GM23338 (cell line): ENCODE results near the gene OPTN. TPM values are rescaled to one million over a fixed set of nuclear protein-coding genes. Genes with fewer than 3 reads are reported as not detected.
A peak's percentile ranks its signal among the peaks of the same experiment; 100 is the strongest.

Source experiments
- ATAC-seq: fragments of 200-7000 bp; cut with Tn5 transposase; 3 replicates; pipeline ENCODE4 v1.9.1; 2020
- DNase-seq: peaks from one replicate; pipeline ENCODE4 v3.0.0-alpha.2; 2015; ENCODE audit warnings: low spot score
- H2AFZ ChIP-seq: fragments of 200-600 bp; sonication (generic); 2 replicates; pipeline ENCODE4 v1.8.0; 2016; ENCODE audit warnings: antibody characterized with exemption, mild to moderate bottlenecking, moderate library complexity
- H3F3A ChIP-seq: fragments of 200-600 bp; sonication (generic); replicated peaks from 2 replicates; pipeline ENCODE4 v1.8.0; 2017; ENCODE audit warnings: antibody characterized with exemption, mixed run types, low read depth
- H3K27ac ChIP-seq: fragments of 200-600 bp; sonication (generic); 2 replicates; pipeline ENCODE4 v1.6.1; 2016; ENCODE audit warnings: low read depth
- H3K27me3 ChIP-seq: fragments of 200-600 bp; sonication (generic); 2 replicates; pipeline ENCODE4 v1.8.0; 2016; ENCODE audit warnings: mild to moderate bottlenecking, mixed run types, moderate library complexity; ENCODE audit not compliant: insufficient read depth
- H3K36me3 ChIP-seq: fragments of 200-600 bp; sonication (generic); 2 replicates; pipeline ENCODE4 v1.8.0; 2016; ENCODE audit warnings: mild to moderate bottlenecking; ENCODE audit not compliant: insufficient read depth
- H3K4me1 ChIP-seq: fragments of 200-600 bp; sonication (generic); 2 replicates; pipeline ENCODE4 v1.8.0; 2016; ENCODE audit warnings: mild to moderate bottlenecking, moderate library complexity; ENCODE audit not compliant: insufficient read depth
- H3K4me2 ChIP-seq: fragments of 200-600 bp; sonication (generic); 2 replicates; pipeline ENCODE4 v1.7.1; 2017; ENCODE audit warnings: mixed run types
- H3K4me3 ChIP-seq: fragments of 200-600 bp; sonication (generic); 2 replicates; pipeline ENCODE4 v1.6.1; 2016; ENCODE audit warnings: mixed run types
- H3K79me2 ChIP-seq: fragments of 200-600 bp; sonication (generic); replicated peaks from 2 replicates; pipeline ENCODE4 v1.8.0; 2017; ENCODE audit warnings: mild to moderate bottlenecking; ENCODE audit not compliant: insufficient read depth
- H3K9me2 ChIP-seq: fragments of 200-600 bp; sonication (generic); 2 replicates; pipeline ENCODE4 v1.8.0; 2017; ENCODE audit not compliant: insufficient read depth
- H4K20me1 ChIP-seq: fragments of 200-600 bp; sonication (generic); replicated peaks from 2 replicates; pipeline ENCODE4 v1.8.0; 2017; ENCODE audit warnings: mild to moderate bottlenecking; ENCODE audit not compliant: insufficient read depth
- H3K27ac Mint-ChIP-seq: 2 replicates; pipeline ENCODE4 v1.8.0; 2020; ENCODE audit warnings: inconsistent platforms, mild to moderate bottlenecking, moderate library complexity, mixed read lengths
- H3K27me3 Mint-ChIP-seq: 3 replicates; pipeline ENCODE4 v1.8.0; 2022; ENCODE audit warnings: low read depth, mild to moderate bottlenecking, moderate library complexity, mixed read lengths, inconsistent platforms; ENCODE audit not compliant: insufficient read depth, poor library complexity
- H3K36me3 Mint-ChIP-seq: 3 replicates; pipeline ENCODE4 v1.8.0; 2021; ENCODE audit warnings: low read depth, mild to moderate bottlenecking, inconsistent platforms, moderate library complexity, mixed read lengths
- H3K4me1 Mint-ChIP-seq: 3 replicates; pipeline ENCODE4 v1.8.0; 2020; ENCODE audit warnings: mild to moderate bottlenecking, inconsistent platforms, mixed read lengths
- H3K4me3 Mint-ChIP-seq: 3 replicates; pipeline ENCODE4 v1.8.0; 2021; ENCODE audit warnings: moderate library complexity, mild to moderate bottlenecking, inconsistent platforms, mixed read lengths
- H3K9me3 Mint-ChIP-seq: 3 replicates; pipeline ENCODE4 v1.8.0; 2020; ENCODE audit warnings: moderate library complexity, mild to moderate bottlenecking, inconsistent platforms, mixed read lengths
- POLR2AphosphoS5 ChIP-seq: IDR thresholded peaks from 2 replicates; pipeline ENCODE4 v1.6.1; 2016; ENCODE audit warnings: antibody characterized with exemption, low read depth
- ZNF114 ChIP-seq: fragments of 250-450 bp; sonication (Bioruptor Pico); IDR thresholded peaks from 2 replicates; pipeline ENCODE4 v1.5.0; 2020; ENCODE audit warnings: mild to moderate bottlenecking, moderate library complexity
- ZNF331 ChIP-seq: fragments of 250-450 bp; sonication (Bioruptor Pico); IDR thresholded peaks from 2 replicates; pipeline ENCODE4 v1.5.0; 2020; ENCODE audit warnings: low read depth, mild to moderate bottlenecking, moderate library complexity
- ZNF462 ChIP-seq: fragments of 250-450 bp; sonication (Bioruptor Pico); IDR thresholded peaks from 2 replicates; pipeline ENCODE4 v1.5.0; 2020; ENCODE audit warnings: mild to moderate bottlenecking, moderate library complexity
- polyA plus RNA-seq: library from polyadenylated mRNA; unstranded; fragments of >200 nt; fragmentation: Nextera tagmentation; extraction: Ambion mirVana; gene quantifications from 2 replicates; pipeline ENCODE4 v1.2.1, GENCODE V29; 2016
- total RNA-seq: library from RNA; depleted of rRNA; stranded (reverse); fragments of >200 nt; shearing (Covaris generic); gene quantifications from 2 replicates; pipeline ENCODE4 v1.2.3, GENCODE V29; 2014

Gene OPTN
- total and polyA plus RNA-seq, 2 experiments from 2014 or later = 6.0 to 13.0 TPM

- TF ChIP-seq ZNF462 (CRISPR knock-in tag) = no peak
Observed at GRCh38 chr10:13160934-13161856, 61.2 kb downstream of the OPTN start, which contains the start of gene MCM10 (continued).

GRCh38 chr10:13161857-13162271 is 61.9 kb downstream of the OPTN start:
- Mint-ChIP-seq H3K27me3 (peaks cover 11% of the 10 kb centered on the region), H3K36me3 (peaks cover 33% of the 10 kb centered on the region), H3K4me3 (peak overlapping the region; percentile 87), H3K9me3 (no peaks in the 10 kb centered on the region), H3K27ac (peak overlapping the region; percentile 27; the same call in 1 of the 2 replicates), H3K4me1 (peaks cover 11% of the 10 kb centered on the region)
- Histone ChIP-seq H3K4me3 (peak overlapping the region; percentile 89), H3K27me3 (no peaks in the 10 kb centered on the region), H3K4me2 (peak overlapping the region; percentile 99), H3F3A (no peaks in the 10 kb centered on the region), H3K4me1 (0 out of 2 replicates have a peak, but pooled peaks cover 4% of the 10 kb centered on the region), H3K79me2 (peaks cover 50% of the 10 kb centered on the region), H2AFZ (peak overlapping the region; percentile 79), H3K27ac (no peak overlapping the region), H3K36me3 (0 out of 2 replicates have a peak, but pooled peaks cover 9% of the 10 kb centered on the region), H3K9me2 (no peaks in the 10 kb centered on the region), H4K20me1 (peaks cover 24% of the 10 kb centered on the region)
- no peak for DNase-seq
- peak; percentile 20 for ATAC-seq
- no peak for TF ChIP-seq POLR2AphosphoS5
- no peak for TF ChIP-seq ZNF331 (CRISPR knock-in tag)
- no peak for TF ChIP-seq ZNF114 (CRISPR knock-in tag)
